HG02973 (cell line): ENCODE measurements around the gene ARID1B.

ENCODE experiments used
- ATAC-seq: cut with Tn5 transposase; IDR thresholded peaks from one replicate; pipeline ENCODE4 v1.9.1; 2021; ENCODE audit warnings: moderate library complexity; ENCODE audit not compliant: unreplicated experiment

Gene ARID1B

GRCh38 chr6:157089851-157090250 lies 312.7 kb downstream of the ARID1B start:
- ATAC-seq, result no peak

DNA sequence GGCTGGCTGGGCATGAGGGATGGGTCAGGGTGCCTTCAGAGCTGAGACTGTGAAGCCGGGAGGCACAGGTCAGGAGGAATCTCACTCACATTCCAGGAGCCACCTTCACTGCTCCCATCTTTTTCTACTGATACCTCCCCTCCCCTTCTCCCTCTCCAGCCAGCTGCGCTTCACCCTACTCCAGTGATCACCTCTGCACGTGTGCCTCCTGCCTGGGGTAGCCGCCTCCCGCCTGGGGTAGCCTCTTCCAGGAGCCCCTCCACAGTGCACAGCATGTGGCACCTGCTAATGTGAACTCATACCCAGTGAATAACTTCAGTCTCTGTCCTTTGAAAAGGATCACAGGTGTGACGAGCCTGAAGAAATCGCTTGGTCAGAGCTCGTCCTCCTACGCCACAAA lies 313.6 kb downstream of the ARID1B start:
- no peak for ATAC-seq

GRCh38 chr6:157091243-157091642 lies 314.1 kb downstream of the ARID1B start:
- no peak for ATAC-seq

DNA sequence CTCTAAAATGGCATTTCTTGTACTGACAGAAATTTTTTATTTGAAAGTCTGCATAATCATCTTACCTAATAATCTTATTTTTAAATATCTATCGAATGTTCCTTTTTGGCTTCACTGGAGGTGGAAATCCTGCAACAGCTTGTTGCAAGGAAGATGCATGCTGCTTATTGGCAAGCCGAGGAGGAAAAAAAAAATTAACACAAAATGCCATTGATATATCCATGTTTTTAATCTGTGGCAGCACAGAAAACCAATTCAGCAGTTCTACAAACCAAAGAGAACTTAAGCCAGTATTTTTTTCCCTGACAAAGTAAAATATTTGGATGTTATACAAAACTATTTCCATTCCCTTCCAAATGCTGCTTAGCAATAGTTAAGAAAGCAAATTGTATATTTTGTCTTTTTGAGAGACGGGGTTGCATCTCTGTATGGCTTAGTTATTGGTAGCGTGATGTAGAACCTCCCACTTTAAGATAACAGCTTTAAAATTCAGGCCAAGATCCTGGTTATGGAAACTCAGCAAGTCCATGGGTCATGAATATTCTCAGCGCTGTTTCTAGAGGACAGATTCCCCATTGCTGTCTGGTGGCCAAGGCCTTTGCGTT lies 314.8 kb downstream of the ARID1B start:
- ATAC-seq, result no peak

GRCh38 chr6:157092736-157093135 lies 315.6 kb downstream of the ARID1B start:
- no peak for ATAC-seq

GRCh38 chr6:157093536-157093935 lies 316.4 kb downstream of the ARID1B start:
- no peak for ATAC-seq

DNA sequence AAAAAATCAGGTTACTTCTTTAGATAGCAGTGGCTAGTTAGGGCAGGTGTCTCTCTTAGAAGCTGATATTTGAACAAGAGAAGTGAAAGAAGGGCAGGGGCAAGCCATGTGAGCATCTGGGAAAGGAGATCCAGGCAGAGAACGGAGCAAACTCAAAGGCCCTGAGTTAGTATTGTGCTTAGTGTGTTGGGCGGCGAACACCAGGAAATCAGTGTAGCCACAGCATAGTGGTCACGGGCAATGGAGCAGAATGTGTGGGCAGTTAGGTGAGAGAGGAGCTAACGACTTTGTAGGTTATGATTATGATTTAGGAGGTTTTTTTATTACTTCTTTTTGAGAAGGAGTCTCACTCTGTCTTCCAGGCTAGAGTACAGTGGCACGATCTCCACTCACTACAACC lies 316.9 kb downstream of the ARID1B start:
- peak; percentile 71 for ATAC-seq

DNA sequence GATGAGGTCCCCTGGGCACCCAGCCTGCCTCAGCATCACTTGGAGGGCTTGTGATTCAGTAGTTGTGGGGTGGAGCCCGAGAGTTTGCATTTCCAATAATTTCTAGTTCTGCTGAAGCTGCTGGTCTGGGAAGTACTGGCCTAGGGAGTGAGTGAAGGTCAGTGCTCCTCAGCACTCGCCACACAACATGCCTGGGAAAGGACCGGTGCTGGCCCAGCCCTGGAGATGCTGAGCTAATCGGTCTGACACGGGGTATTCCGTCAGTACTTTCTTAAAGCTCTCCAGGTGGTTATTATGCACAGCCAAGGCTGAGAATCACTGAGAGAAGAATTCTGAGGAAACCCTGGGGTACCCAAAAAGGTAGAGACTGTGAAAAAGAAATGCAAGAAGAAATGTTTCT lies 317.9 kb downstream of the ARID1B start:
- ATAC-seq, result no peak

GRCh38 chr6:157095569-157095968 lies 318.4 kb downstream of the ARID1B start:
- ATAC-seq, result no peak

DNA sequence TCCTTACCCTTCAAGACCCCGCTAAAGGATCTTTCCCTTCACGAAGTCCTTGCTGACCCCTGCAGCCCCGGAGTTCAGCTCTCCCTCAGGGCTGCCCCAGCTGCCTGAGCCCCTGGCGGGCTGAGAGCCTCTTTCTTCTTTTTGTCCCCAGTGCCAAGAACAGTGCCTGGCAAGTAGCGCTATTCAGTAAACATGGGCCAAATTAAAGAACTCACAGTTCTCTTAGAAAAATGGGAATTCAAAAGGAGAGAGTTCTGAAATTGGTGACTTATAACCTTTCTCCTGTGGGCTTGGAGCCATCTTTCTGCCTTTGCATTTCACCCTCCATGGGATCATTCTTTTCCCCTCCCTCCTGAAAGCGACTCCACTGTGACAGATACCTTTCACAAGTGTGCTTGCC lies 318.9 kb downstream of the ARID1B start:
- no peak for ATAC-seq

- ATAC-seq, result no peak
Measured at GRCh38 chr6:157096522-157096921, 319.3 kb downstream of the ARID1B start.

DNA sequence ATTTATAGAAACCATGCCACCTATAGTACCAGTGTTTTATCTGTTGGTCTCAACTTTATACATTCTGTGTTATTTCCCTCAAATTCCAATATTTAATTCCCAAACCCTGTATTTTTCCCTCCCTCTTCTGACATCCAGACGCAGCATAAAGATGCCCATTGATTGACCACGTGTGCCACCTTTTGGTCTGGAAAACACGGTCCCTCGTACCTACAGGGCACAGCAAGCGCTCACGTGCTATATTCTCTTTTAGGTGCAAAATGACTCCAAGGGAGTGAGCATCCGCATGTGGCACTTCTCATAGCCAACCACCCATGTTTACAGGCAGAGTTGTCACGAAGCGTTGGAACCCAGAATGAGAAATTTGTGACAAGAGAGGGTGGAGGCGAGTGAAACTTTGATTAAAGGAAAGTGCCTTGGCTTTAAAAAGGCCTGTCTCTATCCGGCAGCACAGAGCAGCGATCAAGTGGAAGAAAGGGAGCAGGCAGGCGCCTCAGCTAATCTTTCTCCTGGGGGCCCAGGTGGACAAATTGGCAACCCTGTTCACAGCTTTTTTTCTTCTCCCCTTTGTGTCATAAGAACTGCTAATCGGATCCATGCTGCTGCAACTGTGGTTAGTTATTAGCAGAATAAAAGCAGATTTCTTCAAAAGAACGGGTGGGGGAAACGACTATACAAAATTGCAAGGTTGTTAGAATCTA lies 320.2 kb downstream of the ARID1B start:
- ATAC-seq, result no peak

- ATAC-seq, result no peak
Measured at GRCh38 chr6:157098999-157099398, 321.8 kb downstream of the ARID1B start.

- peak; percentile 98 for ATAC-seq
Measured at GRCh38 chr6:157099912-157100593, 322.9 kb downstream of the ARID1B start.

DNA sequence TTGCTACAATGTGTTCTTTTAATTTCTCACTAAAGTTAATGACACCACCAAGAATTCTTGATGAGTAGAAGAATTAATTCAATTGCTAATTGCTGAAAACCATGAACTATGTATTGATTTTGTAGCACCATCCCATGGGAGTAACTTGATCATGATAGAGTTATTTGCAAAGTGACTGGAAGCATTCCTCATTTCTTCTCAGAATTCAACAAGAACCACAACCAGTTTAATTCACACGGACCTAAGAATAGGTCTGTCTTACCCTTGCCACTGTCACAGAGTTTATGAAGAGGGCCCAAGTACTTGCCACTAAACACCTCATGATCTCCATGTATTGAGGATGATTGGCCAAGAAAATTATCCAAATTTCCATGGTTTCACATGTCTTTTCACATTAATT lies 324.0 kb downstream of the ARID1B start:
- ATAC-seq, result no peak

DNA sequence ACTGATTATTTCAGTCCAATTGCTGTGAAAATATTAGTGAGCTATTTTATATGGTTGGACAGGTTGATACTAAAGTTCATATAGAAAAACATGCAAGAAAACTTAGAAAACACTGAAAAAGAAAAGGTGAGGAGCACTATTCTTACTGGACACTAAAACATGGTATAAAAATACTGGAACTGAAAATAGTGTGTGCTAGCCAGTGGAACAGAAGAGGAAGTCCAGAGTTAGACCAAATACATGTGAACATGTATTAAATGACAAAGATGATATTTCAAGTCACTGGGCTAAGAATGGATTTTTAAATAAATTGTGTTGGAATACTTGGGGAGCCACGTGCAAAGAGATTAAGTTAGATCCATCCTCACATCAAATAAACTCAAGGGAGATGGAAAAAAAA lies 327.6 kb downstream of the ARID1B start:
- ATAC-seq, result no peak

- no peak for ATAC-seq
Measured at GRCh38 chr6:157106487-157106886, 329.3 kb downstream of the ARID1B start.

- ATAC-seq, result no peak
Measured at GRCh38 chr6:157107571-157107914, 330.4 kb downstream of the ARID1B start.

GRCh38 chr6:157107915-157108651 lies 330.9 kb downstream of the ARID1B start:
- ATAC-seq, result no peak

DNA sequence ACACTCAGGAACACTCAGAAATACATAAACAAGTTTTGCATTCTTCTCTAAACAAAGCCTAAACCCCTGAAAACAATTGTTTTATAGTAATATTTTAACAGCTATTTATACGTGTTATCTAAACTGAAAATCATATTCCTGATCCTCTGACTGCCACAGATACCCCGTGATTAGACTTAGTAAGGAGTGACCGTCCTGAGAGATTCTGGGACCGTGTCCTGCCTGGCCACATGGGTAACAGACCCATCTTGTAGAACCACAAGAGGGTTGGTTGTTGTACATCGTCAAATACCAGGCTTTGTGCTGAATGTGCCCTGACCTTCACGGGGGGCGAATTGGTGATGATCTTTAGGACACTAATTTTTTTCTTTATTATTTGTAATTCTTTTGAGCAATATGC lies 331.7 kb downstream of the ARID1B start:
- ATAC-seq, result no peak

DNA sequence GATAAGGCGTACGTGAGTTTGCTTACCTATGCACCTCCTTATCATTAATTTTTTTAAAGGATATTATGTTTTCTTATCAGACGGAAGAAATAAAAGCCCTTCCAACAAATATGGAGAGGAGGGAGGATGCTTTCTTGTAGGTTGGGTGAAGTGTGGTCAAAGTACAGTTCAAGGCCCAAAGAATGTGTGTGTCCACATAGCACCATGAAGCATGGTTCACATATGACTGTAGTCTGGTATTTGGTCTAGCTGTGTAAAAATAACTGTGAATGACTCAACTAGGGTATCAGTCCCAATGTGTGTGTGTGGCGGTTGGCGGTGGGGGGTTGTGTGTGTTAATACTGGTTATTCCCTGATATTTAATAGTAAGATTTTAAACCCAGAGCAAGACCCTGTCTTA lies 333.4 kb downstream of the ARID1B start:
- no peak for ATAC-seq

GRCh38 chr6:157113389-157113788 lies 336.2 kb downstream of the ARID1B start:
- ATAC-seq, result no peak
